Activated naive CD8-positive, alpha-beta T cell treated with anti-CD3 and anti-CD28 coated beads, Interleukin-2, amount 50 U/mL, for 24 hours (primary cell): ENCODE results near the gene TMOD1.
A peak's percentile ranks its signal among the peaks of the same experiment; 100 is the strongest.
"Not testable (repeated sequence)": the region's sequence is repeated elsewhere in the genome, so short reads cannot be mapped to it uniquely, and the experiment has no call there.

Experiments
- ATAC-seq: fragments of 150-1000 bp; cut with Tn5 transposase; one replicate; pipeline ENCODE4 v1.10.0; 2021
- DNase-seq: peaks from one replicate; pipeline ENCODE4 v3.0.0; 2021
- H3K27ac Mint-ChIP-seq: one replicate; pipeline ENCODE4 v1.8.0; 2021; ENCODE audit warnings: mild to moderate bottlenecking, mixed read lengths
- H3K27me3 Mint-ChIP-seq: one replicate; pipeline ENCODE4 v1.8.0; 2021; ENCODE audit warnings: mixed read lengths
- H3K36me3 Mint-ChIP-seq: one replicate; pipeline ENCODE4 v1.8.0; 2021; ENCODE audit warnings: low read depth, mixed read lengths
- H3K4me1 Mint-ChIP-seq: one replicate; pipeline ENCODE4 v1.8.0; 2021; ENCODE audit warnings: mixed read lengths
- H3K4me3 Mint-ChIP-seq: one replicate; pipeline ENCODE4 v1.8.0; 2021; ENCODE audit warnings: mild to moderate bottlenecking, moderate library complexity, mixed read lengths
- H3K9me3 Mint-ChIP-seq: one replicate; pipeline ENCODE4 v1.8.0; 2021; ENCODE audit warnings: mixed read lengths

Gene TMOD1

DNA sequence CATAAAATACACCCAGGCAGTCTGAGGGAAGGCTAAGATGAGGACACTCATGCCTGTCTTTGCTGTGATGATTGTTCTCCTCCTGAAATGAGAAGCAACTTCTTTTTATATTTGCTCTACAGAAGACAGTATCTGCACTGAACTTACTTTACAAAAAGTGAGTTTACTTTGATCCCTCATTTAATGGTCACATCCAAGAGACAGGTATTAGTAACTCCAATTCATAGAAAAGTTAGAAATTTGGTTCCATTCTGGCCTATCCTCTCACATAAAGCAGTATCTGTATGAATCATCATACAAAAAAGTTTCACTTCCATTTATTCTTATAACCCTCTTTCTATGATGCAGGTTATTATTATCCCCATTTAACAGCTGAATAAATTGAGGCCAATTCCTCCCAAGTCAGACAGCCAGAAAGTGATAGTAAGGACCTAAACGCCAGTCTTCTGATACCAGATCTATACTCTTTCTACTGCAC is 116.5 kb downstream of the TMOD1 start:
- H3K27ac Mint-ChIP-seq = no peak overlapping the region
- H3K36me3 Mint-ChIP-seq = peaks cover 37% of the 10 kb centered on the region
- H3K4me3 Mint-ChIP-seq = no peak overlapping the region
- no peaks in the 10 kb centered on the region for H3K27me3 Mint-ChIP-seq
- no peak for DNase-seq
- peaks cover 15% of the 10 kb centered on the region for H3K4me1 Mint-ChIP-seq
- H3K9me3 Mint-ChIP-seq = no peaks in the 10 kb centered on the region
- peak; percentile 68 for ATAC-seq

DNA sequence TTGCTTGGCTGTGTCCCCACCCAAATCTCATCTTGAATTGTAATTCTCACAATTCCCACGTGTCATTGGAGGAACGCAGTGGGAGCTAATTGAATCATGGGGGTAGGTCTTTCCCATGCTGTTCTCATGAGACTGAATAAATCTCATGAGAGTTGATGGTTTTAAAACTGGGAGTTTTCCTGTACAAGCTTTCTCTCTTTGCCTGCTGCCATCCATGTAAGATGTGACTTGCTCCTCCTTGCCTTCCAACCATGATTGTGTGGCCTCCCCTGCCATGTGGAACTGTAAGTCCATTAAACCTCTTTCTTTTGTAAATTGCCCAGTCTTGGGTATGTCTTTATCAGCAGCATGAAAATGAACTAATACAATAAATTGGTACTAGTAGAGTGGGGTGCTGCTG is 118.6 kb downstream of the TMOD1 start:
- peaks cover 17% of the 10 kb centered on the region for H3K4me1 Mint-ChIP-seq
- H3K4me3 Mint-ChIP-seq, DNase-seq, H3K27ac Mint-ChIP-seq, ATAC-seq, H3K27me3 Mint-ChIP-seq, H3K9me3 Mint-ChIP-seq: not testable (repeated sequence)
- H3K36me3 Mint-ChIP-seq = peaks cover 37% of the 10 kb centered on the region

- Mint-ChIP-seq H3K4me1 (peaks cover 16% of the 10 kb centered on the region), H3K36me3 (peaks cover 29% of the 10 kb centered on the region)
- not testable (repeated sequence) for H3K9me3 Mint-ChIP-seq, H3K27ac Mint-ChIP-seq, ATAC-seq, H3K4me3 Mint-ChIP-seq, H3K27me3 Mint-ChIP-seq, DNase-seq
Measured at GRCh38 chr9:97622483-97622882, 121.0 kb downstream of the TMOD1 start.

GRCh38 chr9:97623946-97624345 is 122.5 kb downstream of the TMOD1 start:
- no peak for DNase-seq
- Mint-ChIP-seq H3K27ac (no peak overlapping the region), H3K36me3 (peaks cover 26% of the 10 kb centered on the region), H3K9me3 (no peaks in the 10 kb centered on the region), H3K4me3 (no peak overlapping the region), H3K4me1 (peaks cover 2% of the 10 kb centered on the region), H3K27me3 (no peaks in the 10 kb centered on the region)
- ATAC-seq = peak; percentile 24

DNA sequence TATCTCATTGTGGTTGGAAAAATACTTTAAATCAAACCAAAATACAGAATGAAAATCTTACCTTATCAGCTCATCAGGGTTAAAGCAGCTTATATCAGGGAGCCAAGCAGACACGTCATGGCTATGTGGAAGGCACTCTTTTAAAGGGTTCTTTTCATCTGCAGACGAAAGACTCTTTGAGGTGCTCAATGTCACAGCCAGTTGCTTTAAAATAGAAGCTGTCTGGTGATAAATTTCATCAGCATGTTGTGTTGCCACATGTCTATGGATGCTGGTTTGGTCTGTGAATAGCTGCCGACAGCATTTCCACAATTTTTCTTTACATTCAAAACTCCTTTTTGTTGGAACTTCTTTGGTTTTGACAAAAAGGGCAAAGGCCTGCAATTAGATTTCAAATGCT is 124.2 kb downstream of the TMOD1 start:
- H3K36me3 Mint-ChIP-seq = peaks cover 24% of the 10 kb centered on the region
- H3K4me3 Mint-ChIP-seq = no peak overlapping the region
- H3K27me3 Mint-ChIP-seq = no peaks in the 10 kb centered on the region
- no peak for DNase-seq
- ATAC-seq = no peak
- peaks cover 6% of the 10 kb centered on the region for H3K4me1 Mint-ChIP-seq
- no peak overlapping the region for H3K27ac Mint-ChIP-seq
- H3K9me3 Mint-ChIP-seq = no peaks in the 10 kb centered on the region

DNA sequence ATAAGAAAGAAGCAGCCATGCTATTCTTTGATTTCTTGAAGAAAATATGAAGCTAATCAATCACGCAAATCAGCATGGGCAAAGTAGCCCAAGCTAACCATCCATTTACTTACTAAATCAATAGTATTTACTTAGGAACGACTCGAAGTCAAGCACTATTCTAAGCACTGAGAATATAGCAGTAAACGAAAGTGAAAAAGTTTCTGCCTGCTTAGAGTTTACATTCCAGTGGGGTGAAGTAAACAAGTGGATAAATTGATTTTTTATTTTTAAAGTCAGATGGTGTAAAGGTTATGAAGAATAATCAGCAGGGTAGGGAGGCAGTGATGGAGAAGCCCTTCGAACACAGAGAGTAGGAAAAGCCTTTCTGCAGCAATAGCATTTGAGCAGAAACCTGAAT is 126.2 kb downstream of the TMOD1 start:
- Mint-ChIP-seq H3K9me3 (no peaks in the 10 kb centered on the region), H3K4me3 (no peak overlapping the region), H3K27me3 (no peaks in the 10 kb centered on the region), H3K27ac (no peak overlapping the region), H3K4me1 (peaks cover 17% of the 10 kb centered on the region), H3K36me3 (peaks cover 15% of the 10 kb centered on the region)
- ATAC-seq = no peak
- DNase-seq = no peak

DNA sequence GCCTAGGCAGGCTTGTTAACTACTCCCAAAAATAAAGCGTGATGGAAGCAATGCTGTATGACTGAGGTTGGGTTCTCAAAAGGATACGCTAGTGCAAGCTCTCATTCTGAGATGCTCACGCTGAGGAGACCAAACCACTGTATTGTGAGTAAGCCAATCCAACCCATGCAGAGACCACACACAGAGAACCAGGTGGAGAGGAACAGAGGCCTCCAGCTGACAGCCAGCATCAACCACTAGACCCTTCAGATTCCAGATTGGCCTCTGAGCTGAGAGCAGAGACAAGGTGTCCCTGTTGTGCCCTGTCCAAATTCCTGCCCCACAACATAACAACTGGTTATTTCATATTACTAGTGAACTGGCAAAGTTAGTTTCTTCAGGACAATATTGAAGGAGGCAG is 127.2 kb downstream of the TMOD1 start:
- Mint-ChIP-seq H3K27me3 (no peaks in the 10 kb centered on the region), H3K36me3 (peaks cover 12% of the 10 kb centered on the region), H3K9me3 (no peaks in the 10 kb centered on the region), H3K27ac (no peak overlapping the region), H3K4me1 (peaks cover 21% of the 10 kb centered on the region), H3K4me3 (no peak overlapping the region)
- no peak for ATAC-seq
- DNase-seq = no peak

DNA sequence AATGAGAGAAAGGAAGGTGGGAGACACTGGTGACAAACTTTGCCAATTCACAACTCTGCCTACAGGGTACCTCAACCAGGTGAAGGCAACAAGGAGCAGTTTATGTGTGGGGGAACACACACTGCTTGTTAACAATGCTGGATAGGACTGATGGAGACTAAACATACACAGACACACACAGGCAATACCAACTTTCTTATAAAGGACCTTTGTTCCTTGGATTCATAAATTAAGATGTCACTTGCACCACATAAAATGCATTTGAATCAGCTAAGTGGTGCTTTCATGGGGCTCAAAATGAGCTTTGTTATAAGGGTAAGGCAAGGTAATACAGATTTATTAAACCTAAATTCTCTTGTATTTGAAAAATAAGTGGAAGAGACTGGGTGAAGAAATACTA is 127.7 kb downstream of the TMOD1 start:
- H3K4me1 Mint-ChIP-seq = peaks cover 22% of the 10 kb centered on the region
- DNase-seq (no peak), ATAC-seq (no peak)
- no peaks in the 10 kb centered on the region for H3K27me3 Mint-ChIP-seq
- no peaks in the 10 kb centered on the region for H3K9me3 Mint-ChIP-seq
- no peak overlapping the region for H3K4me3 Mint-ChIP-seq
- H3K27ac Mint-ChIP-seq = no peak overlapping the region
- peaks cover 15% of the 10 kb centered on the region for H3K36me3 Mint-ChIP-seq

- H3K4me1 Mint-ChIP-seq = peaks cover 31% of the 10 kb centered on the region
- no peak overlapping the region for H3K27ac Mint-ChIP-seq
- DNase-seq (no peak), ATAC-seq (no peak)
- no peak overlapping the region for H3K4me3 Mint-ChIP-seq
- peaks cover 24% of the 10 kb centered on the region for H3K36me3 Mint-ChIP-seq
- H3K27me3 Mint-ChIP-seq = no peaks in the 10 kb centered on the region
- H3K9me3 Mint-ChIP-seq = no peaks in the 10 kb centered on the region
Measured at GRCh38 chr9:97630591-97630990, 129.1 kb downstream of the TMOD1 start.

GRCh38 chr9:97632248-97632984 is 130.9 kb downstream of the TMOD1 start:
- DNase-seq = peak; percentile 27
- Mint-ChIP-seq H3K27ac (peak overlapping the region; percentile 100), H3K4me1 (peaks cover 44% of the 10 kb centered on the region), H3K4me3 (peak overlapping the region; percentile 100), H3K36me3 (peaks cover 27% of the 10 kb centered on the region), H3K27me3 (no peaks in the 10 kb centered on the region), H3K9me3 (no peaks in the 10 kb centered on the region)
- ATAC-seq = no peak

GRCh38 chr9:97632985-97633858 is 131.8 kb downstream of the TMOD1 start, which contains the start of the genes NCBP1 and TSTD2:
Gene NCBP1 (plus strand): TSS chr9:97633821. CDS start chr9:97633882, 61 bp downstream.
Gene TSTD2 (minus strand): TSS chr9:97633368. CDS start chr9:97627562, 5,806 bp downstream.
- peak within 1 kb of the TSS; percentile 100 for H3K4me3 Mint-ChIP-seq

DNA sequence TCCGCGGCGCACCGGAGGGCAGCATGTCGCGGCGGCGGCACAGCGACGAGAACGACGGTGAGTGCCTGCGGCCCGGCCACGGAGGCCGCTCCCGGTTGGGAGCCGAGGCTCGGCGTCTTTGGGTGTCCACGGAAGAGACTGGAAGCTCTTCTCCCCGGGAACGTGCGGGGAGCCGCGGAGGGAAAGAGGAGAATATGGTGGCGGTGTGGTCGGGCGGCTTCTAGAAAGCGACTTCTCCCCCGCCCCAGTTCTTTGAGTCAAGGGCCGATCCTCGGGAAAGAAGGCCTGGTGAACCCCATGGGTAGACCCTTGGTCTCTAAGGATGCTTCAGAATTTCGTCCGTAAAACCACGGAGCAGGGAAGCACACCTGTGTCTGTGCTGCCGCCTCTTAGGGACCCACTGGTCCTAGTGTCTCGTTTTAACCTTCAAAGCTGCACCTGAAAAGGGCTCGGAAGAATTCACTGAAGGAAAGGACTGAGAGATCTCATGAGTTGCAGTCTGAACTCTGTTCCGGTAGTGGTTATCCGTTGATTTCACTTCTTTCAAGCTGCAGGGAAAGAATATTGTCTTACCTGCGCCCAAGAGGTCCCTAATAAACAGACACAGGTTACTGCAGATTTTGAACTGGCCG is 132.5 kb downstream of the TMOD1 start:
- Mint-ChIP-seq H3K36me3 (peaks cover 32% of the 10 kb centered on the region), H3K9me3 (no peaks in the 10 kb centered on the region), H3K27me3 (no peaks in the 10 kb centered on the region), H3K4me1 (peaks cover 58% of the 10 kb centered on the region), H3K27ac (peak overlapping the region; percentile 100), H3K4me3 (peak overlapping the region; percentile 100)
- DNase-seq (no peak), ATAC-seq (no peak)

More at GRCh38 chr9:97632985-97633858, 131.8 kb downstream of the TMOD1 start, which contains the start of the genes NCBP1 and TSTD2:
- H3K27me3 Mint-ChIP-seq = no peaks in the 10 kb centered on the region
- H3K36me3 Mint-ChIP-seq = peaks cover 33% of the 10 kb centered on the region
- H3K9me3 Mint-ChIP-seq = no peaks in the 10 kb centered on the region
- peaks cover 50% of the 10 kb centered on the region for H3K4me1 Mint-ChIP-seq
- peak; percentile 95 for DNase-seq
- ATAC-seq = peak; percentile 94
- peak within 1 kb of the TSS; percentile 100 for H3K27ac Mint-ChIP-seq

- peaks cover 29% of the 10 kb centered on the region for H3K36me3 Mint-ChIP-seq
- peak overlapping the region; percentile 100 for H3K27ac Mint-ChIP-seq
- peak overlapping the region; percentile 100 for H3K4me3 Mint-ChIP-seq
- H3K9me3 Mint-ChIP-seq = no peaks in the 10 kb centered on the region
- H3K27me3 Mint-ChIP-seq = no peaks in the 10 kb centered on the region
- ATAC-seq (no peak), DNase-seq (no peak)
- peaks cover 62% of the 10 kb centered on the region for H3K4me1 Mint-ChIP-seq
Measured at GRCh38 chr9:97635026-97635425, 133.6 kb downstream of the TMOD1 start.

DNA sequence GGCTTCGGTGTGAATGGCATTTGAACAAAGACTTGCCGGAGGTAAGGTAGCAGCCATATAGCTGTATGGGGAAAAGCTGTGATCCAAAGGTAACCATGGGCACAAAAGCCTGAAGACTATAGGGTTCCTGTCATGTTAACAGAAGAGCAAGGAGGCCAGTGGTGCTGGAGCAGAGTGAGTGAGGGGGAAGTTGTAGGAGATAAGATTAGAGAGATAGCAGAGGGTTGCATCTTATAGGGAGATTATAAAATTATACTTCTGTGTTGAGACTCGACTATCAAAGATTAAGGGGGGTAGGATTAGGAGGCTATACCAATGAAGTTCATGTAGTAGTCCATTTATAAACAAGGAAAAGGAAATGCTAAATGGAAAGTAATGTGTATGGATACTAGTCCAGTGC is 135.4 kb downstream of the TMOD1 start:
- H3K4me3 Mint-ChIP-seq = peak overlapping the region; percentile 22
- H3K9me3 Mint-ChIP-seq = no peaks in the 10 kb centered on the region
- no peak for ATAC-seq
- DNase-seq = no peak
- peaks cover 54% of the 10 kb centered on the region for H3K4me1 Mint-ChIP-seq
- no peak overlapping the region for H3K27ac Mint-ChIP-seq
- H3K27me3 Mint-ChIP-seq = no peaks in the 10 kb centered on the region
- H3K36me3 Mint-ChIP-seq = peaks cover 42% of the 10 kb centered on the region
